HEK293T (cell line): ENCODE results near the gene MKRN2.

ENCODE experiments used
- CTCF ChIA-PET: fragments of 350-600 bp; formaldehyde crosslinking; extraction: SDS; loops from one replicate; lab custom pipeline; 2021; ENCODE audit warnings: antibody characterized with exemption, inconsistent platforms; lab: Yijun Ruan, JAX
- POLR2A ChIA-PET: fragments of 350-600 bp; formaldehyde crosslinking; extraction: SDS; loops from one replicate; lab custom pipeline; 2020; ENCODE audit warnings: antibody characterized with exemption, inconsistent platforms; lab: Yijun Ruan, JAX
- DNase-seq: peaks from one replicate; pipeline ENCODE4 v3.0.0; 2012; ENCODE audit warnings: mixed read lengths; ENCODE audit errors: extremely low spot score
- ARNT ChIP-seq: fragments of 450-650 bp; IDR thresholded peaks from 2 replicates; pipeline ENCODE4 v1.6.1; 2017; ENCODE audit warnings: mild to moderate bottlenecking
- BHLHE40 ChIP-seq: fragments of 450-650 bp; IDR thresholded peaks from 2 replicates; pipeline ENCODE4 v1.6.1; 2016; ENCODE audit warnings: mild to moderate bottlenecking, moderate library complexity, borderline replicate concordance
- CTBP1 ChIP-seq: fragments of 450-650 bp; IDR thresholded peaks from 2 replicates; pipeline ENCODE4 v1.6.1; 2016; ENCODE audit warnings: borderline replicate concordance
- ELF4 ChIP-seq: fragments of 450-650 bp; IDR thresholded peaks from 2 replicates; pipeline ENCODE4 v1.6.1; 2017; ENCODE audit warnings: antibody characterized with exemption
- FOXA1 ChIP-seq: fragments of 450-650 bp; IDR thresholded peaks from 2 replicates; pipeline ENCODE4 v1.6.1; 2016; ENCODE audit warnings: mild to moderate bottlenecking
- FOXK2 ChIP-seq: fragments of 450-650 bp; IDR thresholded peaks from 2 replicates; pipeline ENCODE4 v1.6.1; 2016; ENCODE audit warnings: mild to moderate bottlenecking
- FOXM1 ChIP-seq: fragments of 450-650 bp; IDR thresholded peaks from 2 replicates; pipeline ENCODE4 v1.6.1; 2017; ENCODE audit warnings: mild to moderate bottlenecking, borderline replicate concordance
- HDGF ChIP-seq: fragments of 450-650 bp; IDR thresholded peaks from 2 replicates; pipeline ENCODE4 v1.6.1; 2017; ENCODE audit warnings: antibody characterized with exemption, borderline replicate concordance
- L3MBTL2 ChIP-seq: fragments of 450-650 bp; conservative IDR thresholded peaks from 2 replicates; pipeline ENCODE4 v1.6.1; 2016; ENCODE audit warnings: mild to moderate bottlenecking
- LEF1 ChIP-seq: fragments of 450-650 bp; IDR thresholded peaks from 2 replicates; pipeline ENCODE4 v1.6.1; 2017; ENCODE audit warnings: mild to moderate bottlenecking, borderline replicate concordance
- NFRKB ChIP-seq: fragments of 450-650 bp; IDR thresholded peaks from 2 replicates; pipeline ENCODE4 v1.6.1; 2016; ENCODE audit warnings: mild to moderate bottlenecking, moderate library complexity
- PKNOX1 ChIP-seq: fragments of 450-650 bp; IDR thresholded peaks from 2 replicates; pipeline ENCODE4 v1.6.1; 2016
- SP1 ChIP-seq: fragments of 450-650 bp; IDR thresholded peaks from 2 replicates; pipeline ENCODE4 v1.6.1; 2017
- SUZ12 ChIP-seq: fragments of 450-650 bp; IDR thresholded peaks from 2 replicates; pipeline ENCODE4 v1.6.1; 2016; ENCODE audit warnings: mild to moderate bottlenecking
- TARDBP ChIP-seq: fragments of 450-650 bp; IDR thresholded peaks from 2 replicates; pipeline ENCODE4 v1.6.1; 2016
- ZNF384 ChIP-seq: fragments of 450-650 bp; IDR thresholded peaks from 2 replicates; pipeline ENCODE4 v1.6.1; 2016

MKRN2 gene

DNA sequence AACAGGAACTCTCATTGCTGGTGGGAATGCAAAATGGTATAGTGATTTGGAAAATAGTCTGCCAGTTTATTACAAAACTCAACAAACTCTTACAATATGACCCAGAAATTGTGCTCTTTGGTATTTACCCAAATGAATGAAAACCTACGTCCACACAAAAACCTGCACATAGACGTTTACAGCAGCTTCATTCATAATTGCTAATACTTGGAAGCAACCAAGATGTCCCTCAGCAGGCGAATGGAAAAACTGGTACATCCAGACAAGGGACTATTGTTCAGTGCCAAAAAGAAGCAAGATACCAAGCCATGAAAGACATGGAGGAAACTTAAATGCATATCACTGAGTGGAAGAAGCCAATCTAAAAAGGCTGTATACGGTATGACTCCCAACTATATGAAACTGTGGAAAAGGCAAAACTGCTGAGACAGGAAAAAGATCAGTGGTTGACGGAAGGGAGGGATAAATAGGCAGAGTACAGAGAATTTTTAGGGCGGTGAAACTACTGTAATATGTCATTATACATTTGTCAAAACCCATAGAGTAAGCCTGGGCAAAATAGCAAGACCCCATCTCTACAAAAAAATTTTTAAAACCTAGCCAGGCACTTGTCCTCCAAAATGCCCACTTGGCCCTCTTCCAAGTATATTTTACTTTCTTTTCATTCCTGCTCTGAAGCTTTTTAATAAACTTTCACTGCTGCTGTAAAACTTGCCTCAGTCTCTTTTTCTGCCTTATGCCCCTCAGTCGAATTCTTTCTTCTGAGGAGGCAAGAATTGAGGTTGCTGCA lies 6.7 kb upstream of the MKRN2 start:
- ChIA-PET POLR2A (no interaction called here), CTCF (no interaction called here)
- TF ChIP-seq FOXA1 (no peak), ELF4 (no peak), TARDBP (no peak), ARNT (no peak), FOXK2 (no peak), NFRKB (no peak), LEF1 (no peak), ZNF384 (no peak), SP1 (no peak), CTBP1 (no peak), FOXM1 (no peak)
- no peak for DNase-seq

DNA sequence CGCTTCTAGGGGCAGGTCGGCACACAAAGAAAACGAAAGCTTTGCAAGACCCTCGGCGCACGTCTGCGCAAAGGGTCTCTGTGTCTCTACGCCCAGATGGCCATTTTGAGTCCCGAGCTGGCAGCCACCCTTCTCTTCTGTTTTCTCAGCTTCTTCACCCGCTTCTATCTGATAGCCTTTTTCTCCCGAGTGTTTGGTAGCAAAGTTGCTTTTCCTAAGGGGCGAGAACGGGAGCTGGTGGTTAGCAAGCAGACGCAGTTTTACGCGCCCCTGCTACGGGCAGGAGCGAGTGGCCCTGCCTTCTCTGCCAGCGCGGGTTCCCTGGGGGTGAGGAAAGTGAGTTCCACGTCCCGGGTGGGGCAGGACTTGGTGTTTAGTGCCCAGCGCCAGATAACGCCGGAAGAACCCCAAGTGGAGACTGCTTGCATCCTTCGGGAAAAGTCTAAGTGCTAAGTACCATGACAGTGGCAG lies 2.9 kb upstream of the MKRN2 start:
- ChIA-PET POLR2A (interaction anchor here (0.6 to 1.1 kb wide), 4 partner anchors 9 to 343 kb away, joined by 3 to 8 read pairs (median 3); partner anchors contain the start of gene MKRN2OS), CTCF (no interaction called here)
- TF ChIP-seq SUZ12 (no peak), TARDBP (no peak), HDGF (no peak), NFRKB (no peak), LEF1 (no peak), PKNOX1 (no peak), BHLHE40 (no peak), SP1 (no peak), ARNT (no peak)
- DNase-seq, result peak; percentile 30

DNA sequence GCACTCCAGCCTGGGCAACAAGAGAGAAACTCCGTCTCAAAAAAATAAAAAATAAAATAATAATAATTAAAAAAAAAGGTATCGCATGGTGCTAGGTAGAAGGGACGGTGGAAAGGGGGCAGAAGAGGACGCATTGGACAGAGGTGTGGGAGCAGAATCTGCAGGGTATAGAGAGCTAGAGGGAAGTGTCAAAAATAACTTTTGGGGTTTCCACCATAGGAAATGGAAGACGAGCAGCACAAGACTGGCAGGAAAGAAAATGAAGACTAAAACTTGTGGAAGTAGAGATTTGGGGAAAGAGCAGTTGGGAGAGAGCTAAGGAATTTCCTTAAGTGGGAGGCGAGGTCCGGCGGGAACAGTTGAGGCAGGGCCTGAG lies 585 bp upstream of the MKRN2 start:
- DNase-seq, result no peak
- POLR2A ChIA-PET, result interaction anchor here (0.9 to 1.3 kb wide), 4 partner anchors 8 to 160 kb away, joined by 3 to 4 read pairs (median 4); partner anchors contain the start of gene RAF1
- CTCF ChIA-PET, result no interaction called here
- TF ChIP-seq NFRKB (no peak), PKNOX1 (no peak), L3MBTL2 (no peak), TARDBP (no peak), ARNT (no peak), FOXM1 (no peak), ZNF384 (no peak), ELF4 (no peak), SP1 (no peak), LEF1 (no peak), SUZ12 (no peak), FOXK2 (no peak), BHLHE40 (no peak), CTBP1 (no peak), HDGF (no peak), FOXA1 (no peak)

DNA sequence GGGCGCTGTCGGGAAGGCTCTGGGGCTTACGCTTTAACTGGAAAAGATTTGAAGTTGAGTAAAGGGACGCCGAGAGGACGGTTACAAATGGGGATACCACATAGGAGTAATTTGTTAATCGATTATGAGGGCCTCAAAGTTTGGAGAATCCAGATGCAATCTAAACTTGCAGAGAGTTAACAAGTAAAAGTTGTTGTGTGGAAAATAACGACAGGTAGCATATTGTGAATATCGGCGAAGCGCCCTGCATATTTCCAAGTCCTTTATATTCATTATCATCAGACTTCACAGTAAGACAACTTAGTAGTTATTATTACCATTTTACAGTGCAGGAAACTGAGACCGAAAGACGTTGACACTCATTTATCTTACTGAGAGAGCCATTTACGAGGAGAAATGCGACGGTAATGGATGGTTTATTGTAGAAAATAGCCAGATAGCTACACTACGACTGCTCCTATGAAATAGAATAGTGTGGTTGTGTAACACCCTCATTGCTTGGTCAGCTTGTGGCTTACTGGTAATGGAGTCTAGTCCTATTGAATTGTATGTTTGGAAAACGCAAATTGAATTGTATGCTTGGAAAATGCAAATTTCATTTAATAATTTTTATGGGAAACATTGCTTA lies 700 bp downstream of the MKRN2 start:
- CTCF ChIA-PET, result no interaction called here
- TF ChIP-seq TARDBP (no peak), NFRKB (no peak), FOXA1 (no peak), PKNOX1 (peak; percentile 82)
- POLR2A ChIA-PET, result interaction anchor here (1.0 to 2.1 kb wide), 2 partner anchors 73 to 106 kb away, joined by 3 to 6 read pairs; partner anchors contain the start of genes RAF1 and TSEN2

GRCh38 chr3:12558706-12559105 lies 1.8 kb downstream of the MKRN2 start:
- ChIA-PET POLR2A (interaction anchor here (2.1 kb wide), 1 partner anchor 75 kb away, joined by 6 read pairs; the partner anchor contains the start of gene TSEN2), CTCF (interaction anchor here (0.7 to 0.9 kb wide), 2 partner anchors 13 to 383 kb away, joined by 4 to 6 read pairs; partner anchors contain the start of gene MKRN2OS)
- DNase-seq, result no peak
- no peak for TF ChIP-seq L3MBTL2
- TF ChIP-seq FOXA1, result no peak
- no peak for TF ChIP-seq ZNF384
- TF ChIP-seq ELF4, result no peak
- TF ChIP-seq SUZ12, result no peak
- TF ChIP-seq LEF1, result no peak
- no peak for TF ChIP-seq PKNOX1

More for the DNA sequence above, 700 bp downstream of the MKRN2 start:
- DNase-seq, result no peak
